Stimulated activated CD8-positive, alpha-beta memory T cell treated with anti-CD3 and anti-CD28 coated beads, Interleukin-4, amount 100 ng/mL, for 24 hours (primary cell): ENCODE data around the gene SIAH1.
"Not testable (repeated sequence)": the region's sequence is repeated elsewhere in the genome, so short reads cannot be mapped to it uniquely, and the experiment has no call there.

Experiments used
- DNase-seq: peaks from one replicate; pipeline ENCODE4 v3.0.0-alpha.2; 2020; ENCODE audit warnings: low read depth

The SIAH1 gene

GRCh38 chr16:48332978-48333377 lies 52.2 kb downstream of the SIAH1 start:
- no peak for DNase-seq

- DNase-seq = no peak
Measured at GRCh38 chr16:48330841-48331192, 54.4 kb downstream of the SIAH1 start.

- no peak for DNase-seq
Measured at GRCh38 chr16:48330189-48330840, 54.9 kb downstream of the SIAH1 start.

GRCh38 chr16:48329138-48329537 lies 56.1 kb downstream of the SIAH1 start:
- DNase-seq = no peak

- no peak for DNase-seq
Measured at GRCh38 chr16:48326915-48327314, 58.3 kb downstream of the SIAH1 start.

GRCh38 chr16:48323783-48324775 lies 61.1 kb downstream of the SIAH1 start:
- no peak for DNase-seq

GRCh38 chr16:48321317-48322036 lies 63.7 kb downstream of the SIAH1 start:
- DNase-seq = no peak

GRCh38 chr16:48318630-48319029 lies 66.6 kb downstream of the SIAH1 start:
- DNase-seq = no peak

GRCh38 chr16:48317614-48318315 lies 67.4 kb downstream of the SIAH1 start:
- DNase-seq = no peak

- DNase-seq = no peak
Measured at GRCh38 chr16:48317026-48317425, 68.2 kb downstream of the SIAH1 start.

- DNase-seq = not testable (repeated sequence)
Measured at GRCh38 chr16:48313905-48314304, 71.3 kb downstream of the SIAH1 start.

GRCh38 chr16:48310908-48311641 lies 74.1 kb downstream of the SIAH1 start:
- no peak for DNase-seq
